GM19372 (cell line): ENCODE measurements around the gene SLF2.

Experiments used
- ATAC-seq: cut with Tn5 transposase; IDR thresholded peaks from one replicate; pipeline ENCODE4 v1.9.1; 2021; ENCODE audit warnings: mild to moderate bottlenecking, low read depth, moderate library complexity; ENCODE audit not compliant: unreplicated experiment

Gene SLF2

DNA sequence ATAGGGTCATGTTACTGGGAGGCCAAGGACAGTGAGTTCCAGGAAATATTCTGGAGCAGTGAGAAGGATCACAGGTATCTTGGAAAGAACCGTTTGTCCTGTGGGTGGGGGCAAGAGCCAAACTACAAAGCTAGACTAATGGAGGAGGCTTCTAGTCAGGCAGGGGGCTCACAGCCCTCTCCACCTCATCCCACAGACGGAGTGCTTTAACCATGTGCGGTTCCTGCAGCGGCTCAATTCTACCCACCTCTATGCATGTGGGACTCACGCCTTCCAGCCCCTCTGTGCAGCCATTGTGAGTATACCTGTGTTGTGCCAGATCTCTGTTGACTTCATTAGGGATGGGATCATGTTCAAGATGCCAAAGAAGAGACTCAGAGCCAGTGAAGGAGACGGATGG, 64.7 kb downstream of the SLF2 start:
- ATAC-seq = no peak

DNA sequence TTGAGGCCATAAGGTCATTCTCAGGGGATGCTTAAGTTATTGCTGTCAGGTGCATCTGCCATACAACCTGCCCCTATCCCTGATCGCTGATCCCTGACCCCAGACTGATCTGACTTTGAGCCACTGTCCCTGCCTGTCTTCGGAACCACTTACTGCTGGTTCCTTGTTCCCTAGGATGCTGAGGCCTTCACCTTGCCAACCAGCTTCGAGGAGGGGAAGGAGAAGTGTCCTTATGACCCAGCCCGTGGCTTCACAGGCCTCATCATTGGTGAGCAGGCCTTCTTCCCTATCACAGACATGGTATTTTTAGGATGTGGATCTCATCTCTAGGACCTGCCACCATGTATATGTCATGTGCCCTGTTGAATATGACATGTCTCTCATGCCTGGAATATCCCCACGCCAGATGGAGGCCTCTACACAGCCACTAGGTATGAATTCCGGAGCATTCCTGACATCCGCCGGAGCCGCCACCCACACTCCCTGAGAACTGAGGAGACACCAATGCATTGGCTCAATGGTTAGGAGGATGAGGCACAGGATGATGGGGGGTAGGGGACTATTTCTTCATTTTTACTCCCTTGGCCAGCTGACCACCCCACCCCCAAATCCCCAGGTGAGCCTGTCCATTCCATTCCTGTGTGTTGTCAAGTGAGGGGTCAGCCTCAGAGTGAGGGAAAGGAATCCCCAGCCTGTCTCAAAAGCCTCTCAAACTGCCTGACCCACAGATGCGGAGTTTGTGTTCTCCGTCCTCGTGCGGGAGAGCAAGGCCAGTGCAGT, 65.5 kb downstream of the SLF2 start:
- ATAC-seq = no peak

GRCh38 chr10:100978901-100979195, 66.1 kb downstream of the SLF2 start:
- ATAC-seq = no peak

DNA sequence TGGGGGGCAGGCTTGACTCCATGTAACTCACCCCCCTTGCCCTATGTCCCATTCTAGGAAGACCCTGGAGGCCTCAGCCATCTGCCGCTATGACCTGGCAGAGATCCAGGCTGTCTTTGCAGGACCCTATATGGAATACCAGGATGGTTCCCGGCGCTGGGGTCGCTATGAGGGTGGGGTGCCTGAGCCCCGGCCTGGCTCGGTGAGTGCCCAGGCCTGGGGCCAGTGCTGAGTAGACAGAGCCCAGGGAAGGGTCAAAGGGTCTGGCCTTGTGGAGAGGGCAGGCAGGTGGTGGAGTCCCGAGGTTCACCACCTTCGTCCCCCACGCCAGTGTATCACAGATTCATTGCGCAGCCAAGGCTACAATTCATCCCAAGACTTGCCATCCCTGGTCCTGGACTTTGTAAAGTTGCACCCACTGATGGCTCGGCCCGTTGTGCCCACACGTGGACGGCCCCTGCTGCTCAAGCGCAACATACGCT, 67.1 kb downstream of the SLF2 start:
- ATAC-seq = no peak

DNA sequence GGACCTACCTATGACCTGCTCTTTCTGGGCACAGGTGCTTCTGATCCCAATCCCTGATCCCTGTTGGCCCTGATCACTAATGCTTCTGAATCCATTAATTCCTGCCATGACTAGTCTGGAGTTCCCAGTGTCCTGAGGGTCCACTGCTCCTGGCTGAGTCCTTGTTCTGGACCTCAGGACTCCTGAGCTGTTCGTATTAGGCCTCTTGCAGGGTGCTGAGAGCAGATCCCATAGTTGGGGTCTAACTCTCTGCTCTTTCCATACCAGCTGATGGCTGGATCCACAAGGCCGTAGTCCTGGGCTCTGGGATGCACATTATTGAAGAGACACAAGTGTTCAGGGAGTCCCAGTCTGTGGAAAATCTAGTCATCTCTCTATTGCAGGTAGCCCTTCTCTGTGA, 67.5 kb downstream of the SLF2 start:
- ATAC-seq = no peak

DNA sequence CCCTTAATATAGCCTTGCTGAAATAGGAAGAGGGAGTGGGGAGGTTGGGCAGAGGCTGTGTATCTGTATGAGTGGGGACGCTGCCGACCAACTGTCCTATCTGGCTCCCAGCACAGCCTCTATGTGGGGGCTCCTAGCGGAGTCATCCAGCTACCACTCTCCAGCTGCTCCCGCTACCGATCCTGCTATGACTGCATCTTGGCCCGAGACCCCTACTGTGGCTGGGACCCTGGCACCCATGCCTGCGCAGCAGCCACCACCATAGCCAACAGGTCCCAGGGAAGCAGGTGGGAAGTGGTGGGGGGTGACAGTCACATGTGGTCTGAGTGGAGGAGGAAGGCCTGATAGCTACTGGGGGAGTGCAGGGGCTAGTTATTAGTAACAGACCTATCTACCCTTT, 67.9 kb downstream of the SLF2 start:
- ATAC-seq = no peak

DNA sequence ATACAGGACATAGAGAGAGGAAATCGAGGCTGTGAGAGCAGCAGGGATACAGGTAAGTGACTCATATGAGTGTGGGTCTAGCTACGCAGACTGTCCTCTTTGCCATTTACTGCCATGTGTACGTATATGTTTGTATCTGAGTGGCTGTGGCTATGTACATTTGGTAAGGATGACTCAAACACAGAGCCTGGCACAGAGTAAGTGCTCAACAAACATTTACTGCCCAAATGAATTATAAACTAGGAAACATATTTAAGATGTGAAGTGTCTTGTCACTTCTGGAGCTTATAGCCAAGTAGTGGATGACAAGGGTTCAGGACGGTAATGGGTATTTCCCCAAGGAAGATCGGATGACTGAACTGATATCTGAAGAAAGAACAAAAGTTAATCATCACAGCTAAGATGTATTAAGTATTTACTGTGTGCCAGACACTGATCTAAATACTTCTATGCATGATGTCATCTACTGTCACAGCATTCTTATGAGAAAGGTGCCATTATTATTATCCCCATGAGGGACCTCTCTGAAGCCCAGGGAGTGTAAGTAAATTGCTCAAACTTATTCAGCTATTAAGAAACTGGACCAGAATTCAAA, 68.5 kb downstream of the SLF2 start:
- no peak for ATAC-seq

GRCh38 chr10:100982916-100983830, 70.4 kb downstream of the SLF2 start:
- ATAC-seq = no peak

DNA sequence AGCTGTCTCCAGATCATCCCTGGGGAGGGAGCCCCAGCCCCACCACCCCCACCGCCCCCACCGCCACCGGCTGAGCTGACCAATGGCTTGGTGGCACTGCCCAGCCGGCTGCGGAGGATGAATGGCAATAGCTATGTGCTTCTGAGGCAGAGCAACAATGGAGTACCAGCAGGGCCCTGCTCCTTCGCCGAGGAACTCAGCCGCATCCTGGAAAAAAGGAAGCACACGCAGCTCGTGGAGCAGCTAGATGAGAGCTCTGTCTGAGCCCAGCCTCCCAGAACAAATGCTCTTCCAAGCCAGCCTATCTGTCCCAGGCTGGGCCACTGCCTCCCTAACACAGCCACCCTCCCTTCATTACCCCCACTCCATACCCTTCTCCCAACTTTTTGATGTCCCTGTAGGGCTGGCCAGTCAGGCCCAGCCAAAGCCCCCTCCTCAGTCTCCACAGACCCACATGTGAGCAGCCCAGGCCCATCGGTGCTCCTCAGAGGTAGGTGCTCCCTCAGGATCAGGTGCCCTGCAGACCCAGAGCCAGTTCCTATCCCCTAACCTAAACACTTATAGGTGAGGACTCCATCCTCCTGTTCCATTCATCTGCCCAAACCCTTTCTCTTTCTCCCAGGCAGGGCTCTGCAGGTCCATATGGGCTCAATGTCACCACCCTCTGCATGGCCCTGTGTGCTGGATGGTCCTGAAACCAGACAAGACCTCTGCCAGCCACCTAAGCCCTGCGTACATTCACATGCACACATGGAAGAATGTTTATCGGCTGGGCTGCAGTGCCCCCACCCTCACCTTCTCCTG, 71.3 kb downstream of the SLF2 start:
- ATAC-seq = no peak

DNA sequence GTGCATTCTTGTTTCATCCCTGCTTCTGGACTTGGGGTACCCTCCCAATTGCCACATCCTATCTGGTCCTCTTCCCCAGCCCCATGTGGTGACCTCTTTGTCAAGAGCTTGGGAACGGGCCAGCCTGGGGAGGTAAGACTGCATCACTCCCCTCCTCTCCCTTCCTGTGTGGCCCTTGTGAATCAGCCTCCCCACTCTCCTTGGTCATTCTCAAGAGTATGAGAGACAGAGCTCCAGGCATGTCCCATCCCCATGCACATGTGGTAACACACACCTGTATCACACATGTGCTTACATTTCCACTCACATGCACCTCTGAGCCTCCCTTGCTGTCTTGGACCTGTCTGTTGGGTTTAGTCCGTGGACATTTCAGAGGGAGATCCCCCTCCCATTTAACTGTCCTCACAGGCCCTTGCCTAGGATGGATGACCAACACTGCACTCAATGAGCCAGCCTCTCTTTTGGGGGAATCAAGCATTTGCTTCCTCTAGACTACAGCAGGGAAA, 72.0 kb downstream of the SLF2 start:
- no peak for ATAC-seq

GRCh38 chr10:100985336-100985735, 72.6 kb downstream of the SLF2 start:
- no peak for ATAC-seq

GRCh38 chr10:100986623-100986951, 73.8 kb downstream of the SLF2 start:
- no peak for ATAC-seq

- peak; percentile 80 for ATAC-seq
Measured at GRCh38 chr10:100986952-100987684, 74.4 kb downstream of the SLF2 start, which contains the start of the genes MRPL43 and TWNK. Gene MRPL43, minus strand, starts transcription at chr10:100987497. Its CDS starts 54 bp downstream, at chr10:100987443. Gene TWNK, plus strand, starts transcription at chr10:100987543. Its CDS starts 668 bp downstream, at chr10:100988211.

DNA sequence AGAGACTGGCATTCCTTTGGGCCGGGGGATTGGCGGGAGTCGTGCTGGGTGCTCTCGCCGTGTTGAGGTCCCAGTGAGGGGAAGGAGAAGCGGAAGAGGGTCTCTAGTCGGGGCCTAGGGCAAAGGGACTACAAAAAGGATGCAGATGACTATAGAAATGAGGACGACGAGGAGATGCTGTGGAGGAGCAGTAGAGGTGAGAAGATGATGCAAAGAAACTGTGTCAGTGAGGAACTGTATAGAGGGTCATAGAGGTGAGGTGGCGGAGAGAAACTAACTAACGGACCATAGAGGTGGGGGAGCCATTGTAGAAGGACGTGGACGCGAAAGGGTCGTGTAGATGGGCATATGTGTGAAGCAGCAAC, 74.9 kb downstream of the SLF2 start:
- ATAC-seq = no peak

- ATAC-seq = no peak
Measured at GRCh38 chr10:100988166-100988565, 75.4 kb downstream of the SLF2 start.

DNA sequence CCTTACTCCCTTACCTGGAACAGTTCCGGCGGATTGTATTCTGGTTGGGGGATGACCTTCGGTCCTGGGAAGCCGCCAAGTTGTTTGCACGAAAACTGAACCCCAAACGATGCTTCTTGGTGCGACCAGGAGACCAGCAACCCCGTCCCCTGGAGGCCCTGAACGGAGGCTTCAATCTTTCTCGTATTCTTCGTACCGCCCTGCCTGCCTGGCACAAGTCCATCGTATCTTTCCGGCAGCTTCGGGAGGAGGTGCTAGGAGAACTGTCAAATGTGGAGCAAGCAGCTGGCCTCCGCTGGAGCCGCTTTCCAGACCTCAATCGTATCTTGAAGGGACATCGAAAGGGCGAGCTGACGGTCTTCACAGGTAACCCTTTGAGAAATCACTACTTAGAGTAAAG, 76.3 kb downstream of the SLF2 start:
- no peak for ATAC-seq

- ATAC-seq = no peak
Measured at GRCh38 chr10:100993986-100994708, 81.4 kb downstream of the SLF2 start.

DNA sequence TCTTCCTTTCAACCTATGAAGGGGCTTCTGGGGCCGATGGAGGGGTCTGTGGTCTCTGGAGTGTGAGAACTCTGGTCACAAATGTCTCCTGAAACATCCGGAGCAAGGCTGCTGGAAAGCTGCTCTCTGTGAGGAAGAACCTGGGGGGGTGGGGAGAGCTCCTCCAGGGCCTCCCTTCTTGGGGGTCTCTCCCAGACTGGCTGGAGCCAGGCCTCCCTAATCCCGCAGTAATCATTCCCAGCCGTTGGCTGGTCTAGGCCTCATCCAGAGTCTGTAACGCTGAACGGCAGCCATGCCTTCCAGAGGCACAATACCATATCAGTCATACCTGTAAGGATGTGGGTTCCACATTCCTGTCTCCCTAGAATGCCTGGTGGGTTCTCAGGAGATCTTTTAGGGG, 82.4 kb downstream of the SLF2 start:
- ATAC-seq = no peak
